DMS 273 (cell line): ENCODE measurements around the gene OSR1.
"Not testable (repeated sequence)": the region's sequence is repeated elsewhere in the genome, so short reads cannot be mapped to it uniquely, and the experiment has no call there.

Experiments
- DNase-seq: peaks from one replicate; lab custom pipeline; 2025; ENCODE audit not compliant: unreplicated experiment; lab: John Stamatoyannopoulos, UW

The OSR1 gene

DNA sequence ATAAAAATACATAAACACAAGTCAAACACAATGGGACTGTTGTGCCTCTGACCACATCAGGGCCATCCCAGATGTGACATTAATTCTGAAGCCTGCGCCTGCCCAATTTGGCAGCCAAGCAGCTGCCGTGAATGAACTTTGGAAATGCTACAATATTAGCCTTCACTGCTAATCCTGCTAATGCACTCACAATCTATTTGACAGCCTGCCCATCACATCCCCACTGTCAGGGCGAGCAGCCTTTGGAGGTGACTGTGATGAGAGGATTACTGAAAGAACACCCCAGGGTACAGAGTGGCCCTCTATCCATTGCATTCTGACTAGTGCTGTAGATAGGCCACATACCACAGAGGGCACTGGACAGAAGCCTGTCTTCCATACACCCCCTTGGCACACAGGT, 21.6 kb downstream of the OSR1 start:
- DNase-seq: no peak

DNA sequence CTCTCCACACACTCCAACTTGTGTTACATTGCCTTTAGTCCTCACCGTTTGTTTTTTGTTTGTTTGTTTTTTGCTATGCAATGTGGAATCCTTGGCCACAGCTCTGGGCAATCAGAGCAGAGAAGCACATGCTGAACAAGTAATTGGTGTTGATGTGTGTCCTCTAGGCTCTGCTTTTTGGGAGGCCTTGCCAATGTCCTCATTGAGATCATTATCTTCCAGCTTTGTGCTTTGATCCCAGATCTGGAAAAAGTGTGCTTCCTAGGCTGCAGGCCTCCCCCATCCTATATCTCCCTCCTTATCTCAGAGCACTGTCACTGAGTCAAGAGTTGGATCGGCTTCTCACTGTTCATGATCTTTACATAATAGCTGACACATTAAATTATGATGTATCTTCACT, 25.9 kb downstream of the OSR1 start:
- no peak for DNase-seq

DNA sequence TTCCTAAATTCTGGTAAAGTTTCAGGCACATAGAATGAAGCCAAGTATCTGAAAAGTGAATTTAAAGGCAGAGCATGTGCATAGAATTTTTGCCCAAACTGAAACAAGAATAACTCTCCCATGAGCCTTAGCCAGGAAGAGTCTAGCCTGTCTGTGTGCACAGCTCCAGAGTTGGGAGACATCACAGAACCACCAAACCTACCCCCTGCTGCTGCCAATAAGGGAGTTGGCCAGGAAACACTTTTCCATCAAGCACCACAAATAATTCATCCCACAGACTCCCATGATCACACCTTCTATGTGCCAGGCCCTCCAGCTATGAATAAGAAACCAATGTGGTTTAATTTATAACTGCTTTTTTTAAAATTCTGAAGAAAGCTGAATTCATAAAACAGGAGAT, 27.0 kb downstream of the OSR1 start:
- DNase-seq: no peak

DNA sequence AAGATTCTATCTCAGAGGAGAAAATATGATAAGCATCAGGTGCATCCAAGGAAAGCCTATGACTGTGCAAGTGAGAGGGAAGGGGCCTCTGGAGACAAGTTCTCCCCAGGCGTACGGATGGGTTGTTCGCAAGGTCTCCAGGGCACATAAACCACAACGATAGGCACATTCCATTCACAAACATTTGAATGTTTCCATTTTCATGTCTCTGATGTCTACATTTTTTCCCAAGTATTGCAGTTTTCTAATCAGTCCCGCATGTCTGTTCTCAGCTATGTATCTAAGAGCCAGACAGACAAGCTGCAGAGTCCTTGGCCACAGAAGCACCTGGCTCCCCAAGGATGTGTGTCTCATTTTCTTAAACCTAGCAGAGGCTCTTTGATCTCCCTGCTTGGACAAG, 28.0 kb downstream of the OSR1 start:
- DNase-seq: no peak

DNA sequence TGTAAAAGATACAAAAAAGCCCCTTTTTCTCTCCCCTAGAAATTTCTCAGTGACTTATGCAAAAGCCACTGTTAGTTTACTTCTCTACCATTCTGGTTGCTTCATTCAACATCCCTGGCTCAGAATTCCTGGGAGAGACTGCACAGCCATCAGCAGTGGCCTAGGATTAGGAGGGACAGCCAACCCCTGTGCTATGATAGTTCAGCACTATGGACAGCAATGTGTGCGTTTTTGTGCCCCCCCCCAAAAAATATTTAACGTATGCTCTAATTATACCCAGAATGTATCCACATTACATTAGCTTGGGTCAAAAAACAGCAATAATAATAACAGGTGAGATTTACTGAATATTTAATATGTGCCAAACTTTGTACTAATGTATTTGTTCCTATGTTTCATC, 29.0 kb downstream of the OSR1 start:
- no peak for DNase-seq

DNA sequence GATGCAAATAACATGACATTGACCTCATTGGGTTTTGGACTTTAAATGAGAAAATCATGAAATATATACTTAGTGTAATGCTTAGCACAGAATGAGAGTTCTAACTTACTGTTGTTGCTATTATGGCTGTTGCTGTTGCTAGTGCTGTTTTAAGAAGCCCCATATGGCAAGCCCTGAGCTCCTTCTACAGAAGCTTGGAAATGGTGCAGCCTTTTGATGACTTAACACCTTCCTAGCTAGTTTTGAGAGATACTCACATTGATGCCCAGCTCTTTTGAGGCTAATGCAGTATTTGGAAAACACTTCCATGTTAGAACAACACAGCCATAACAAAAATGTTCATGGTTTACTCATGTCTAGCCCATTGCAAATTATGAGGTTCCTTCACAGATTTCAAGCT, 30.9 kb downstream of the OSR1 start:
- DNase-seq: no peak

DNA sequence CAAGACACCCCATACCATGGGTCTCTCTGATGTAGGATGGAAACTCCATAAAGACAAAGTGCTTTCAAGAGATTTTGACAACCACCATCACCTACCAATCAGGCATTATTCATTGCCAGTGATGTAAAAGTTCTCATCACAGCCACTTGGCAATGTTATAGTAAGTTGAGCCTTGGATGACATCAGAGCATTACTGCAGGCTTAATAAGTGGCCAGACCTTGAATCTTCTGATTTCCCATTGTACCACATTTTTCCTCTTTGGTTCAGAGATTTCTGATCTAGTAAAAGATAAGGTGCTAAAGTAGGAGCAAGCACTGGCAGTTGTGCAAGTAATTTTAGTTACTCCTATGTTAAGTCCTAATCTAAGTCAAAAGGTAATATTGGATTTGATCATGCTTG, 36.5 kb downstream of the OSR1 start:
- DNase-seq: no peak

DNA sequence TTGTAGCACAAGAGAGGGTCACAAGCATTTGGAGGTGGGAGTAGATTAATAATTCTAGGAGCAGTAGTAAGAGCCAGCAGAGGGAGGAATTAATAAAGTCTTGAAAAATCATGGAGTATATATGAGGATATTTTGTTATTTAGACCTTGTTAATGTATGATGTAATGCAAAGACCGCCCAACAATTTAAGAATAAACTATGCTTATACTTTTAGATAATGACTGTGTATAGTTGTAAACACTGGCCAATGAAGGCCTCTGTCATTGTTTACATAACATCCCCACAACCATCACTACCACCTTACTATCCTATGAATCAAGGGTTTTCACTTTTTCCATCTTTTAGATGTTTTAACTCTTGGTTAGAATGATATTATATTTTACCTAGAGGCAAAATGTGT, 37.6 kb downstream of the OSR1 start:
- DNase-seq: no peak

DNA sequence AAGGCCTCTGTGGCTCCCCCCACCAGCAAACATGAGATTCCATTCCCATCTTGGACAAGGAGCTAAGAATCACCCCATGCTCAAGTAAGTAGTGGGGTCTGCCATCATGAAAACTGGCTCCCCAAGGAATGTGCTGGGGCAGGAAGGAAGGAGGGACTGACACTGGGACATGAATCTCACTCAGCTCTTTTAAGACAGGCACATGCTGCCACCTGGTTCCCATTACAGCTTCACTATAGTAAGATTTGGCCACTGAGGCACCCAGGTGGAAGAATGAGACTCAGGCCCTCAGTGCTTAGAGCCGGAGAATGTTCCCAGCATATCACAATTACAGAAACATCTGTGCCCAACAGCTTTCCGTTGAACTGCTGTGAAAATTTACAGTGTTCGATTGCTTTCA, 38.7 kb downstream of the OSR1 start:
- DNase-seq: no peak

DNA sequence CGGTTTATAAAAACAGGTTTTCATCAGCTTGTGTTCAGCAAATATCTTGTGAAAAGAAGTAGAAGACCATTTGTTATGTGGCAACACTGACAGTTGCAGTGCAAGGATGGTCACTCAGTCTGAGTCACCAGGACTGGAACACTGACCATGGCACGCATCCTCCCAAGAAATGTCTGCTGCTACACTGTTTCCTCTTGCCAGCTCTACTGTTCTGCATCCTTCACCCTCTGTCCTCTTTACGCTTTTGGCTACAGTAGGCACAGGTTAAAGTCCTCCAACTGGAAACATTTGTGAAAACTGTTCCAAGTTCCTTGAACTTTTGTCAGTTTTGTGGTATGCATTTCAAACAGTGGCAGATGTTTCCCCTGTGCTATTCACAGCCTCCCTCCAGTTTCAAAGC, 39.4 kb downstream of the OSR1 start:
- DNase-seq: no peak

DNA sequence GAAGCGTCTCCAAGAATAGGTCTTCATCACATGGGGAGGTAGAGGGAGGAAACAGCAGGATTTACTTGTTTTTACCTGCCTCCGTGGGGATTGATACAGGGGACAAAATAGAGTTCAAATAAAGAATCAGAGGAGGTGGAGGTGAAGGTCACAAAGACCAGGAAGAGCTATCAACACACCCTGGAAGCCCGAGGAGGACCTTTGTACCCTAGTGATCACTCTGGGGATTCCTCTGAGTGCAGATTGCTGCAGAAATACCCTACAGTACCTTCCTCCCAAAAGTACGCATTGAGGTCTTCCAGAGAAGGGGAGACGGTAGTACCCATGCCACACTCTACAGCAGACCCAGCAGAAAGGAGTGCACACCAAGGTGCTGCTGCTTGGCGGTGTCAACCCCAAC, 44.9 kb downstream of the OSR1 start:
- DNase-seq: no peak

DNA sequence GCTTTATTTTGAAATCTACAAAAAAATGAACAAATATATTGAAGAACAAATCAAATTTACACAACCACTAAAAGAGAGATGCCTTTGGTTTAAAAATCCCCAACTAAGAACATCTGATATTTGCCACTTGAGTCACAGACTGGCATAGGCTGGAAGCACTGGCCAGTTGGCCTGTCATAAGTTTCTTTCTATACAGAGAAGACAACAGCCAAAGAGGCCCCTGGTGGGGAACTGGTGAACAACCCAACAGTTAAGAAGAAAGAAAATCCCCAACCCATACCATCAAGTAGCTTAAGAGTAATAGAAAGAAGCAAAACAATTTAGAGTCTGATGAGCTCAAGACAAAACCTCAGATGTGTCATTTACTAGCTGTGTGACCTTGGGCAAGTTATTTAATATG, 45.5 kb downstream of the OSR1 start:
- peak; percentile 61 for DNase-seq

DNA sequence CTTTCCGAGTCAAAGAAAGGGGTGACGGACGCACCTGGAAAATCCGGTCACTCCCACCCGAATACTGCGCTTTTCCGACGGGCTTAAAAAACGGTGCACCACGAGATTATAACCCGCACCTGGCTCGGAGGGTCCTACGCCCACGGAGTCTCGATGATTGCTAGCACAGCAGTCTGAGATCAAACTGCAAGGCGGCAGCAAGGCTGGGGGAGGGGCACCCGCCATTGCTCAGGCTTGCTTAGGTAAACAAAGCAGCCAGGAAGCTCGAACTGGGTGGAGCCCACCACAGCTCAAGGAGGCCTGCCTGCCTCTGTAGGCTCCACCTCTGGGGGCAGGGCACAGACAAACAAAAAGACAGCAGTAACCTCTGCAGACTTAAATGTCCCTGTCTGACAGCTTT, 52.4 kb downstream of the OSR1 start:
- not testable (repeated sequence) for DNase-seq

DNA sequence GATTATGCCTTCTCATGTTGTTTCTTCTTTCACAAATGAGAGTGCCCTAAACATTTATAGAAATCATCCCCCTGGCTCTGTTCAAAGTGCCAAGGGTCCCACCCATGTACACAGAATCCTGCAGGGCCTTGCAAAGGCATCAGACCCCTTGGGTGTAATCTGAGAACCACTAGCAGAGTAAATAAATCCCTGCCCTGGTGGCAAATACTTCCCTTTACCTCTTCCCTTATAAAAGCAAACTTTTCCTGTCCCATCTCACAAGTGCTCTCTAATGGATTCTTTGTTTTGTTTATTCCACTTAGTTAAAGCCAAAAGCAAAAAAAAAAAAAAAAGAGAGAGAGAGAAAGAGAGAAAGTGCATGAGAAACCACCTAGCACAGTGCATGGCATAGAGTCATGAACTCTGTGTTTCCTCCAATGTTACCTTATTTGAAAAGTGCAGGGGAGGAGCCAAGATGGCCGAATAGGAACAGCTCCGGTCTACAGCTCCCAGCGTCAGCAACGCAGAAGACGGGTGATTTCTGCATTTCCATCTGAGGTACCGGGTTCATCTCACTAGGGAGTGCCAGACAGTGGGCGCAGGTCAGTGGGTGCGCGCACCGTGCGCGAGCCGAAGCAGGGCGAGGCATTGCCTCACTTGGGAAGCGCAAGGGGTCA, 52.9 kb downstream of the OSR1 start:
- DNase-seq: peak; percentile 12

DNA sequence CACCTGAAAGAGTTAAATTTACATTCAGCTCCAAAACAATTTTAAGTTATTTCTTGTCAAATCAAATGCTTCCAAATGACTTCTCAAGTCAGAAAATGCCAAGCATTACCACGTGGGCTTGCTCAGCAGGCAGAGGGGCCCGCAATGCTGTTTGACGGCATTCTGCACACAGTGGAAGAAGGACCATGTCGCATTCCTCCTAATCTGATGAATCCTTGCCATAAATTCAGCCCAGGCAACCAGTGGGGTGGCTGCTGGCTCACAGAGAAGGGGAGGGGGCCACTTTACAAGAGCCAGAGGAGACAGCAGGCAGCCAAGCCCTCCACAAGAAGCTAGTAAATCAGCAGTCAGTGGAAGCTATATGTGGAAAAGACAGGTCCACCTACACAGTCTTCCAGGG, 56.7 kb downstream of the OSR1 start:
- DNase-seq: no peak
